GM19372 (cell line): ENCODE results near the gene UCK2.

Experiments
- ATAC-seq: cut with Tn5 transposase; IDR thresholded peaks from one replicate; pipeline ENCODE4 v1.9.1; 2021; ENCODE audit warnings: mild to moderate bottlenecking, low read depth, moderate library complexity; ENCODE audit not compliant: unreplicated experiment

Gene UCK2

GRCh38 chr1:165854101-165854845, 26.9 kb downstream of the UCK2 start:
- no peak for ATAC-seq

DNA sequence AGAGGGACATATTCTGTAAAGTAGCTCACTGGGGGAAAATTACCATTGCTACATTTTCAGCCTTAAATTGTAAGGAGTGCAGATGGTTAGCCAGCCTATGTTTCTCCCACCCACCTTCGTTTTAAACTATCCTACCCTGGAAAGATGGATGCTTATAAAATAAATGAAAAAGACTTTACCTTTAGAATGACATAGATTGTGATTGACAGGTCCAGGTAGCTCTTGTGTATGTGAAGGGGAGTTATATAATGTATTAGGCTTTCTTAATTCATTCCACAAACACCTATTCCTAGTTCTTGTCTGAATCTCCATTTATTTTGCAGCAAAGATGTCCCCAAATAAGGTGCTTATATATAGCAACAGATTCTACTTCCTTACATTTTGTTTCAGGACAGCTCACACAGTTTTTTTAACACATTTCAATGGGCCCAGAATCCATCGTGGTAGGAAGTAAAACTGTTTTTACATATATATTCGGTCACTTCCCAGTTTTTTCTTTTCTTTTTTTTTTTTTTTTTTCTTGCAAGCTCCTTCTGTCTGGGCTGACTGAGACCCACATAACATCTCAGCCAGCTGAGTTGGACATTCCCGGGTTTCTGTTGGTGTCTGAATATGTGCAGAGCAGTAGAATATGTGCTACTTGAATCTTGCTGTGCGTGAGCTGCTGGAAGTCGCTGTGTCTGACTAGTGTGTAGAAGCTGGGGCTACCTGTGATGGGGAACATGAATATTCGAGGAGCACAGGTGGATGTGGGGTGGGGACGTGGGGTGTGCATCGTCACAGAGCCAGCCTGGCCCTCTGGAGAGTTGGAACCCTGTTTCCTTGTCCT, 27.8 kb downstream of the UCK2 start:
- no peak for ATAC-seq

GRCh38 chr1:165856021-165856420, 28.6 kb downstream of the UCK2 start:
- no peak for ATAC-seq

- ATAC-seq, result peak; percentile 17
These were observed 29.2 kb downstream of the UCK2 start for GRCh38 chr1:165856606-165857005.

DNA sequence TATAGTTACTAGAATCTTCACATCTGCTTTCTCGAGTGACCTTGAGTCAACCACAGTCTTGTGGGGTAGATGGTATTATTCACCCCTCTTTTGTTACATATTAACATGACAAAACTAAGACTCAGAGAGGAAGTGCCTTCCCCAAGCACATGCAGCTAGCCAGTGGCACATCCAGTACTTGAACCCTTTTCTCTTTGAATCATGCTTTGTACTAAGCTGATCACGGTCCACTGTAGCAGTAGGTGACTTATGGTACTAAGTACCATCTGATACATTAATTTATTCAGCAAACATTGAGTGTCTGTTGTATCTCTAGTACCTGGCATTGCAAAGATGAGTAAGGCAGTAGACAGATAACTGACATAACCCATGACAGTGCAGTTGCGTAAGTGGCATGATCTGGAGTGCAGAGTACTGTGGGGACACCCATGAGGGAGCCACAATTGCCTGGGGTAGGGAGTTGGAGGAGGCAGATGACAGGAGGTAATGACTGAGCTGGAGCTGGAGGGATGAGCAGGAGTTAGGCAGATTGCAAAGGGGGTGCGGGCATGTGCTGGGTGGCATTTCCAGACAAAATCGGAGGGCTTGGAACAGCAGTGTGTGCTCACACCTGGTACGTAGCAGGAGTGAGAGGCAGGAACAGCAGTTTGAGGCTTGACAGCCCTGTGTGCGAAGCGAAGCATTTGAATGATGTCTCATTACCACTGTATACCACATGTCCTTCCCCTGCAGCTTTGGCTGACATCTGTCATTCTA, 29.8 kb downstream of the UCK2 start:
- peak; percentile 88 for ATAC-seq

DNA sequence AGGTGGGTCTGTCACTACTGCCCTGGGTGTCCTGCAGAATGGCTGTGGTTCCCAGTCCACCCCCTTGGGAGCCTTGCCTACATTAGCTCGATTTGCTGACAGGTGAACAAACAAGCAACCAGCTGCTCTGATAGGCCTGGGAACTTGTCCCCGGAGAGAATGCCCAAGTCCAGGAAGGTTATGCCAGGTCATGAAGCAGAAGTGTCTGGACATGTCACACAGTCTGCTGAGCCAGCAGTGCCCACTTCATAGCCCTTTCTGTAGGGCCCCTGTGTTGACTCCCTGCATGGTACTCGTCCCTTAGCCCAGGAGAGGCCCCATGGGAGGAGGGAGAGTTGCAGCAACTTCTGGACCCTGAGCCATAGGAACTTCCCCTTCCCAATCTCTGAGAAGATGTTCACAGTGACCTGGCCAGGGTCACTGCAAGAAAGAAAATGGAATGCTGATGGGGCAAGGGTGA, 31.0 kb downstream of the UCK2 start:
- no peak for ATAC-seq

DNA sequence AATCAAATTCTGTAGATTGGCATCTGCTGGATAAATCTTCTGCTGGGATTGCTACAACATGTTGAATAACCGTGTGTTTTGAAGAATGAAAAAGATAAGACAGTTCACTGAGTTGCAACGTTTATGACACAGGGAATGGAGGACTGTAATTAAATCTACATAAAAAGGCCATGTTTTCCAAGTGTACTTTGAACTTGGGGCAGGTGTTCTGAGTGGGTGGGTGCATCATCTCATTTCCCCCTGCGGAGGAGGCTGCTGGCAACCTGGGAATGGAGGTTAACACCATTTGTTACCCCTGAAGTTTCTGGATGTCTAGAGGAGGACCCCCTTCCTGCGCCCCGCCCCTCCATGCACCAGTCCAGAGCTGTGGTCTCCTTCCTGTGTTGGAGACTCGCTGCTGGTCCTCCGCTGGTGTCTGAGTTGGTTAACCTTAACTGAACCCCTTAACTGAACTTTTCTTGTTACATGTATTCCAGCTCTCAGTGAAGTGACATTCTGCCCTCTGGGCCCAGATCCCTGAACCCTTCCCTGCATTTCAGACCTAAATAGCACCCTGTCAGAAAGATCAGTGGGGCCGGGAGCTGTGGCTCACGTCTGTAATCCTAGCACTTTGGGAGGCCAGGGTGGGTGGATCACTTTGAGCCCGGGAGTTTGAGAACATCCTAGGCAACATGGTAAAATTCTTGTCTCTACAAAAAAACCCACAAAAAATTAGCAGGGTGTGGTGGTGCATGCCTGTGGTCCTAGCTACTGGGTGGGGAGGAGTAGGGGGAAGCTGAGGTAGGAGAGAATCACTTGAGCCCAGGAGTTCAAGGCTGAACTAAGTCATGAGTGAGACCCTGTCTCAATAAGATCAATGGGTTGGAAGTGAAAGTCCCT, 31.8 kb downstream of the UCK2 start:
- no peak for ATAC-seq

DNA sequence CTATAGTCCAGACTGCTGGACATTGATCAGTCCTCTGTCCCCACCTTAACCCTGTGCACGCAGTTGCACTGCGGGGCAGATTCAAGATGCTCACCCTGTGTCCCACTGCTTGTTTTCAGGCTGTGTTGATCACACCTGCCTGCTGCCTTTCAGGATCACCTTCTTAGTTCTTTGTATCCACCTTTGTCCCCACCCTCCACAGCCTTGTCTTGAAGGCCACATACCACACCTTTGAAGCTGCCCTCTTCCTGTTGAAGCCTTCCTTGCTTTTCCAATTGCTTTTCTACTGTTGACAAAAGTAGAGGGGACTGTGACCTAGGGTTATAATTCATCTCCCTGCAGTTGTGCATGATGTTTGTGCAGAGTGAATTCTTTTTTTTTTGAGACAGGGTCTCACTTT, 32.7 kb downstream of the UCK2 start:
- ATAC-seq, result no peak

DNA sequence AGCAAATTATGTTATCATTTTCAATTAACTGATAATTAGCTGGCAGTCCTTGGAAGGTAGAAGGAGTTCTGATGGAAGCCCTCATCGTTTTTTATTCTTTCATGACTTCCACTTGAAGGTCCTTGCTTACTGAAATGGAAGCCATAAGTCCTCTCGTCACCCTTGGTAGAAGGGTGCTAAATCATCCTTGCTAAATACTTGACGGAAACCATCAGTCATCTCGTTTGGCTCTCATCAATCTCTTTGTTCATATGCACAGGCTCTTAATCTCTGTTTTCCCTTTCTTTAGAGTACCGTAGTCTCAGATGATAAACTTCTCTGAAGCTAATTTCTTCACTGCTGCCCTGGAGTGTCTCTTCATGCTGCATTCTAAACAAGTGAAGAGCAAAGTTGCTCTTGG, 34.5 kb downstream of the UCK2 start:
- no peak for ATAC-seq

GRCh38 chr1:165862448-165862847, 35.0 kb downstream of the UCK2 start:
- ATAC-seq, result no peak

GRCh38 chr1:165863346-165863745, 35.9 kb downstream of the UCK2 start:
- ATAC-seq, result no peak

DNA sequence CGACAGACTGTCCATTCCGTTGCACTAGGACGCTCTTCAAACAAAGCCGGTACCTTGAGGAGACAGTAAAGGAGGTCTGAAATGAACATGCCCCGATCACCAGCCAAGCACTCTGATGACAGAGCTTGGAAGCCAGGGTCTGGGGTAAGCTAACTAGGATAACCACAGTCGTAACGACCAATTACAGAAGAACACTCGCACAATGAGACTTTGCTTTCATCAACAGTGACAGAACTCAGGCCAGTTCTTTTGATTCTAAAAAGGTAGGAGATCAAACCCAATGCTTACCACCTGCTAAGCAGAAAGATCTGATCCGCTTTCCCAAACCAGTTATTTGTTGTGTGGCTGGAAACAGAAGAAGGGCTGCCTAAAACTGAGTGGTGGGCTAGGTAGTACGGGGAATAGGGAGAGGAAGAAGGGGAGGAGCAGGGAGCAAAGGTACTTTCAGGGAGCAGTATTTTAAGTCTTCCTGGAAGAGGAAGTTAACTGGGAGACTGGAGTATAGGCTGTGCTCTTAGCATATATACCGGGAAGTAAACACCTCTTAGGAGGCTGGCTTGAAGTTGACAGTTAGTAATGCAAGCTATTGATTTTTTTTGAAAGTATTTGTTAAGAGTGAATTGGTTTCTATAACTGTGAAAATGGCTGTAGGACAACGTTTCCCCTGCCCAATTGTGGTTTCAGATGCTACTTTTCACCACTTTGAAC, 38.4 kb downstream of the UCK2 start:
- ATAC-seq, result no peak

DNA sequence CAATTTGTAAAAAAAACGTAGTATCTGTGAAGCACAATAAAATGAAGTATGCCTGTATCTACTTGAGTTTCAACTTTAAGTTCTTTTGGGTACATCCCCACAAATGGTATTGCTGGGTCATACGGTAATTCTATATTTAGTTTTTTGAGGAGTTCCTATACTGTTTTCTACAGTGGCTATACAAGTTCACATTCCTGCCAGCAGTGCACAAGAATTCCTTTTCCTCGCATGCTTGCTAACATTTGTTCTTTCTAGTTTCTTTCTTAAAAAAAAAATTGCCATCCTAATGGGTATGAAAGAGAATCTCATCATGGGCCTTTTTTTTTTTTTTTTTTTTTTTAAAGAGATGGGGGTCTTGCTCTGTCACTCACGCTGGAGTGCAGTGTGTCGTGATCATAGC, 41.9 kb downstream of the UCK2 start:
- ATAC-seq, result no peak

- peak; percentile 77 for ATAC-seq
These were observed 44.1 kb downstream of the UCK2 start for GRCh38 chr1:165871311-165872067.

DNA sequence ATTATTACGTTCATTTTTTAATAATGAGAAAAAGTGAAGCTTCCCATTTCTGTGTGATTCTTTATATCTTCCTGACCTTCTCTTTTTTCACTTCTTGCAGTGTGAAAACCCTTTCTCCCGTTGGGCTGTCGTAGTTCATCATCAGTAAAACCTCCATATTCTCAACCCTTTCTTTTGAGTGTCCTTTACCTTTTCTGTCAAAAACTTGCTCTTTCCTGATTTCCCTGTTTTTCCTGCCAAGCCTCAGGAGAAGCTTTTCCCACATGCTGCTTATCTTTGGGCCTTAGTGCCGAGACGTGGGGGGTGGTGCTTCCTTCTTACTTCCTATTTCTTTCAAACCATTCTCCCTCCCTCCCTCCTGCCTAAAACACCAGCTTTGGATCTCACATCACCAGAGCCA, 46.1 kb downstream of the UCK2 start:
- no peak for ATAC-seq

DNA sequence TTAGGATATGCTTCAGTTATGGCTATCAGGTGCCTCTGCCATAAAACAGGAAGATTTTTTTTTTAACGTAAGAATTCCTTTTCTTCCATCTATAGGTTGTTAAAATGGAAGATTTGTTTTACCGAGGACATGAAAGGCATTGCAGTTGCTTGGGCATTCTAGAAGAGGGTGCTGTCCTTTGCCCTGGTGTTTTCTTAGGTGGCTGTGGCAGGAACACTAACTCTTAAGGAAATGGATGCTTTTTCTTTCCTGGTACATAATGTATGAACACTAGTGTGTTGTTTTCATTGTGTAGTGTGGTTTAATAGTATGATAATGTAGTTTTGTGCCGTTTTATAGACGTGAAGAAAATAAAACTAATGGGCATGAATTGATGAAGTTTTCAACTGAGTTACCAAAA, 47.2 kb downstream of the UCK2 start:
- no peak for ATAC-seq

DNA sequence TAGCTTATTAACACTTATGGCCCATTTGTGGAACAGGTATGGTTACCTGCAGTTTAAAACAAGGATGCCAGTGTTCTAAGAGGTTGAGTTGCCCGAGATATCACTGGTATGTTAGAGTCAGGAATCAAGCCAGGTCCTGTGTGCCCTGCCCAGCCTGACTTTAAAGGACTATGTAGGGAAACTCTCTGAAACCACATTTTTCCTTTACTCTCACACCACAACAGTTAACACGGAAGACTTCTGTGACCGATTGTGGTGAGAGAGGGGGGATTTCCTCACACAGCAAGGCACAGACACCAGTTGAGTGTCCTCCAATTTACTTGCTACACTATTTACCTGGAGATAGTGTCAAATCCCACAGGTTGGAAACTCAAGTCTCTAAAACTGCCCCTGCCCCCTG, 47.8 kb downstream of the UCK2 start:
- ATAC-seq, result no peak

- ATAC-seq, result no peak
These were observed 48.2 kb downstream of the UCK2 start for GRCh38 chr1:165875604-165876003.

- ATAC-seq, result no peak
These were observed 48.7 kb downstream of the UCK2 start for GRCh38 chr1:165876121-165876520.
